T-helper 1 cell (primary cell): ENCODE measurements around the gene PTPDC1.

Experiments
- DNase-seq, 5 donors: peaks; one replicate each; pipeline ENCODE4 v3.0.0-alpha.2; 2012 to 2020

Gene PTPDC1

DNA sequence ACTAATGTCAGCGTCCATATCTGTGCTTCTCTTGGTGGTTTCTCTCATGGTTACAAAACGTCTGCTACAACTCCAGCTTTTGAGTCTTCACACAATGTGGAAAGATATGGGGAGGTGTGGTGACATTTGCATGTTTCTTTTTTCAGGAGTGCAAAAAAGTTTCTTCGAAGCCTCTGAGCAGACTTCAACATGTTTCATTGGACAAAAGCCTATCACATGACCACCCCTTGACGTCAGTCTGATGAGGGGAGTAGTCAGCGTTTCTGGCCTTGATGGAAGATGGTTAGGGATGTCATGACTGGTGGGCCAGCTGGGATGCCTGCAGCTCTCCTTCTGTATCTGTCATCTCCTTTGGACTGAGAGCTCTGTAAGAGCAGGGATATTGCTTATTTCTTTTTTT lies 61.4 kb downstream of the PTPDC1 start:
- DNase-seq = no peak

DNA sequence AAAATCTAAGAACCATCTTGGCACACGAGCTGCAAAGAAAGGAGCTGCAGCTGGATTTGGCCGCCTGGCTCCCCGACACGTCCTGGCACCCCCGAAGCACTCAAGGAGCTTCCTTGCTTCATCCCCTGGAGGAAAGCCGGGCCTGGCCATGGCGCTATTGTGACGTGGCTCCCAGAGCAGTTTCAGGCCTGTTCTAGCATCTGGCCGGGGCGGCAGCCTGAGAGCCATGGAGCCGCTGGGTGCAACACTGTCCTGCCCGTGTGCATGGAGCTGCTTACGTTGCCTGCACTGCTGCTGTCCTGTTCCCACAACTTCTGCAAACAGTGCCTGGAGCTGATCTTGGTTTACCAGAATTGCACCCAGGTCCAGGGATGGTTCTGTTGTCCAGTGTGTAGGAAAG lies 63.5 kb downstream of the PTPDC1 start:
- no peak for DNase-seq

DNA sequence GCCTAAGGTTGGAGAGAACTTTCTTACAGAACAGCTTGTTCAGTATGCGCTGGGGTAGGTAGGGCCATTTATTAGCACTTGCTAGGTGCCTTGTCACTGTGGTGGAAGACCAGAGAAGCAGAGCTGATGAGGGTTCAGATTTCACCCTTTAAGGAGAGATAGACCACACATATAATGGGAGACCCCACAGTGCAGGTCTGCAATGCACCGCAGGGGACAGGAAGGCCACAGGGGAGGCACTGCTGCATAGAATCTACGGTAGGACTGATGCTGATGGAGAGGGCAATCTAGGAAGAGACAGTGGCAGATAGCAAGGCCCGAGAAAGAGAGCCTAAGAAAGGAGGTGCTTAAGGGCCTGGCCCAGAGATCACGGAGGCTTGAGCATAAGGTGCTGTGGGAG lies 64.2 kb downstream of the PTPDC1 start:
- DNase-seq = no peak

DNA sequence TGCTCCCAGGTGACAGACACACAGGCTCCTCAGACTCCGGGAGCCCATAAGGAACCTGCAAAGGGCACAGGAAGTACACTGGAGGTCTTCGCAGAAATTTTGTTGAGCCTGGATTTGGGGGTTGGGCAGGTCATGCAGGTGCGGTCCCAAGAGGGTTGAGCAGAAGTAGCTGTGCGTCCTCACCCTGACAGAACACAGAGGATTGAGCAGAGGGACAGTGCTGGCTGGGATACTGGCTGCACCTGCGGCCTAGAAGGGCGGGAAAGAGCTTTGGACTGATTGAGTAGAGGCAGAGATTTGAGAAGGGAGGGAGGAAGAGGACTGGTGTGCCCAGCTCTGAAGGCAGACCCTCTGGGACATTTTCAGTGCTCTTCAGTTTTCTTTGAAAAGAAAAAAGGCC lies 65.4 kb downstream of the PTPDC1 start:
- no peak for DNase-seq

DNA sequence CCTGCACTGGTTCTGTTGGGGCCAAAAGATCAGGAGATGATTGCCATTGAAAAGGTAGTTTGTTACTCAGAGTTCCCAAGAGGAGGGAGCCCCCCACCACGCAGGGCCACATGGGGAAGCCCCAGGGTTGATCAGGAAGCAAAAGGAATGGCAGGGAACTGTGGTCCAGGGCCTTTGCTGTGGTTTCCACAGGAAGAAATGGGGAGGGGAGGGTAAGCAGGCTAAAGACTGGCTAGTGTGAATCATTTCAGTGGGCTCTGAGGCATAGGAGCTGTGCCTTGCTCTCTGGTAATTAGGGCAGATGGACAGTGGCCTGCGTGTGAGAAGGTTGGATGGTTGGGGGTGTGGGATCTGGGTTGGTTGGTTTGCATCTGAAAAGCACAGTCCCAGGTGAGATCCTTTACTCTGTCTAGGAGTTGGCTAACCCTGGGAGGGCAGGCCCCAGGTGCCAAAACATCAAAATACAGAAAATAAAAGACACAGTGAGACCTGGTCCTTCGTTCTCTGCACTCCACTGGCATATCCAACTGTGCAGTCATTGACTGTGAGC lies 66.1 kb downstream of the PTPDC1 start:
- DNase-seq = no peak

DNA sequence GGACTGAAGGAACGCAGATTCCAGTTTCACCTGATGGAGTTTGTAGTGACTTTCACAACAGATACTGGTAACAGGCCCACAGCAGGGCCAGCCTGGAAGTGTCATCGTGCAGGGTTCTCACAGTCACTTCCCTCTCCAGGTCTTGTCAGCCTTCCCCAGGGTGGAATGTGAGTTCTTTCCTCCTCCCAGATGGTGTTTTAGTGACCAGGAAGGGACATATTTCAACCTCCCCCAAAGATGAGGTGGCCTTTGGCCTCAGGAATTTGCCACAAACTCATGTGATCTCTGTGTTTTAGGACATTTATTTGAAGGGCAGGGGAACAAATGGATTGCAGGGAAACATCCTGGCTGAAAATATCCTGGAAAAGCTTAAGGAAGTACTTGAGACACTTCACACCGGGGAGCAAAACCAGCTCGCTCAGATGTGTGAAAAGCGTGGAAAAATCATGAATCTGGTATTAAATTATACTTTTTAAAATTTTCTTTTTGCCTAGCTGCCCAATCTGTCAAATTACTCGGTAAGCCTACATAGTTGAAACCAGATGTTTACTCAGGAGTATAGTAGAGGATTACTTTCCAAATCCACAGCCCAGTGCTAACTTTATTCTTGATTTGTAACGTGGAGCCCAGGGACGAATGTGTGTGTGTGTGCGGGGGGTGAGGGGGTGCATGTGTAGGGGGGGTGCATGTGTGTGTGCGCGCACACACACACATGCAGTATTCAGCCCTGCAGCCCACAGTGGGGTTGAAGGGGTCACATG lies 66.8 kb downstream of the PTPDC1 start:
- no peak for DNase-seq

DNA sequence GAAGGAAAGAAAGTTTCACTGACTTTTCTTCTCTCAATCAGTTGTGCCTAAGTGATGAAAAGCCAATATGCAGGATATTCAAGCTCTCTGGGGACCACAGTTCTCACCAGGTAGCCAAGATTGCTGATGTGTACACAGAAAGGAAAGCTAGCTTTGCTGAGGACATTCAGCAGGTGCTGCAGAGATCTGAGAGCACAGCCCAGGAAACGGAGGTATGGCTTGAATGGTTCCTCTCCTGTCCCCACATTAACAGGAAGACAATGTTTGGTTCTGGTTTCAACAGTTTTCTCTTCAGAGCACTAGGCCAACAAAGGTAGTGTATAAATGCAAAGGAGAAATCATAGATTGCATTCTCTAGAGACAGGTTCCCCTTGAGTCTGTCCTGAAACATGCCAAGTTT lies 69.6 kb downstream of the PTPDC1 start:
- no peak for DNase-seq

DNA sequence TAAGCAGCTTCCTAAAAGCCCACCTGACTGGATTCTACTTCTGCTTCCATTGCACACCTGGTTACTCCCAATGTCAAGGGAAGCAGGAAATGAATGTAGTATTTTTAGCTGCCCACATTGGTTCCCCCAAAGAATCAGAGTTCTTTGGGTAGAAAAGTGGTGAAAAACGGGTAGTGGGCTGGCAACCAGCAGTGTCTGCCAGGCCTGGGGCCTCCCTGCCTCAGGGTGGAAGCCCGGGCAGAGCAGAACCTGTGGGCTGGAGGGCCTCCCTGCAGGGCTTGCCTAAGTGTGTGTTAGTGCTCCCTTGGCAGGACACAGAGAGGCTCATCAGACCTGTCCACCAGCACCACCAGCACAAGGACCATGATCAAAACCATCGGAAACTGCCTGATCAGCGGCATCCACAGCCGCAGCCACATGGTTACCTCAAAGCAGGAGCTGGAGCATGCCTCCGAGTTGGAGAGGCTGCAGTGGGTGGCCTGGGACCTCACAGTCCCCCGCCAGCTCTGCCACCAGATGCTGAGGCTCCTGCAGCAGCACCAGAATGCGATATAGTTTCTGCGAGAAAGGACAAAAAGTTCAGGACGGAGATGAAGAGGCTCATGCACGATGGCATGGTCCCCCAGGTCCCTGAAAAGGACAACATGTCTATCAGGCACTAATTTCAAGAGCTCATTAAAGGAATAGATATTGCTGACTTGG lies 72.2 kb downstream of the PTPDC1 start:
- no peak for DNase-seq

DNA sequence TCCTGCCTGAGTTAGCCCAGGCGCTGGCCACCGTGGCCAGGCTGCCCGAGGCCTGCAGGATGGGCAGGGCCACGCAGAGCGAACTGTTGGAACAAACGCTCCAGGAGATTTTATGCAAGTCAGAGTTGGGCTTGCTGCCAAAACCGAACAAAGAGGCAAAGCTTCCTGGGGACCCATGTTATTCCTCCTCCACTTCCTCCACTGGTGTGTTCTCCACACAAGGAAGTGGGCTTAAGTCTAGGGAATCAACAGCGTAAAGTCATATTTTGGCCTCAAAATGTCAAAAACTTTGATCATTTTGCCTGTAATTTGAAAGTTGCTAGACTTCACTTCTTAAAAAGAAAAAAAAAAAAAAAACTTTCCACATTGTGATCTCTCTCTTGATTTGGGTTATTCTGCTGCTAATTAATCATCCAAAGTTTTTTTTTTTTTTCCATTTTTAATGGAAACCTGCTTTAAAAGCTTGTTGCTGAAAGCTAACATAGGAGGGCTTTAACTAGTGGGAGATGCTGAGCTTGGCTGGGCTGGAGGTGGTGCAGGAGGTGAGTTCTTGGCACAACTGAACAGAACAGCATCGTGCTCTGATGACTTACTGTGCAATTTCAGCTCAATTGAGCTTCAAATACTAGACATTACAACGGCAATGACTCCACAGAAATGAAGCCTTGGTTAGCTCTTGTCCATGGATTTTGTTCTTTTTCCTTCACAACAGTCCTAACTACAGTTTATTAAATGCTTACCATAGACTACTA lies 73.0 kb downstream of the PTPDC1 start:
- DNase-seq = no peak
